OCI-LY1 (cell line): ENCODE measurements around the gene SEPTIN5.

ENCODE experiments used
- EZH2 ChIP-seq: fragments of 200-600 bp; sonication (generic), shearing (Covaris generic); IDR thresholded peaks from 2 replicates; pipeline ENCODE4 v1.8.0; 2017; ENCODE audit warnings: borderline replicate concordance, mixed run types, mild to moderate bottlenecking, antibody characterized with exemption, low read length, moderate library complexity, mixed read lengths
- TF ChIP-seq, protein P1 (sequence below): fragments of 200-600 bp; sonication (generic), shearing (Covaris generic); IDR thresholded peaks from 2 replicates; pipeline ENCODE4 v1.5.1; 2017; ENCODE audit warnings: mild to moderate bottlenecking, antibody characterized with exemption, low read length, moderate library complexity, mixed read lengths

- TF ChIP-seq EZH2, result no peak
- TF ChIP-seq, protein P1, sequence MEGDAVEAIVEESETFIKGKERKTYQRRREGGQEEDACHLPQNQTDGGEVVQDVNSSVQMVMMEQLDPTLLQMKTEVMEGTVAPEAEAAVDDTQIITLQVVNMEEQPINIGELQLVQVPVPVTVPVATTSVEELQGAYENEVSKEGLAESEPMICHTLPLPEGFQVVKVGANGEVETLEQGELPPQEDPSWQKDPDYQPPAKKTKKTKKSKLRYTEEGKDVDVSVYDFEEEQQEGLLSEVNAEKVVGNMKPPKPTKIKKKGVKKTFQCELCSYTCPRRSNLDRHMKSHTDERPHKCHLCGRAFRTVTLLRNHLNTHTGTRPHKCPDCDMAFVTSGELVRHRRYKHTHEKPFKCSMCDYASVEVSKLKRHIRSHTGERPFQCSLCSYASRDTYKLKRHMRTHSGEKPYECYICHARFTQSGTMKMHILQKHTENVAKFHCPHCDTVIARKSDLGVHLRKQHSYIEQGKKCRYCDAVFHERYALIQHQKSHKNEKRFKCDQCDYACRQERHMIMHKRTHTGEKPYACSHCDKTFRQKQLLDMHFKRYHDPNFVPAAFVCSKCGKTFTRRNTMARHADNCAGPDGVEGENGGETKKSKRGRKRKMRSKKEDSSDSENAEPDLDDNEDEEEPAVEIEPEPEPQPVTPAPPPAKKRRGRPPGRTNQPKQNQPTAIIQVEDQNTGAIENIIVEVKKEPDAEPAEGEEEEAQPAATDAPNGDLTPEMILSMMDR, result no peak
Observed at GRCh38 chr22:19755145-19755710, 40.9 kb downstream of the SEPTIN5 start.
